ENCODE measurements around the gene RORC.
A peak's percentile ranks its signal among the peaks of the same experiment; 100 is the strongest.

Gene RORC

GRCh38 chr1:151851886-151852285 is 20.3 kb upstream of the RORC start:
- DNase-seq (ENCODE audit: low read depth, low spot score) = no peak
- no peak overlapping the region for H3K4me3 ChIP-seq (ENCODE audit: low read length)

- no peak overlapping the region for H3K4me3 ChIP-seq (ENCODE audit: low read length)
- no peak for DNase-seq (ENCODE audit: low read depth, low spot score)
Observed at GRCh38 chr1:151849871-151850270, 18.3 kb upstream of the RORC start.

- no peak overlapping the region for H3K4me3 ChIP-seq (ENCODE audit: low read length)
- no peak for DNase-seq (ENCODE audit: low read depth, low spot score)
Observed at GRCh38 chr1:151849126-151849525, 17.5 kb upstream of the RORC start.

- H3K4me3 ChIP-seq (ENCODE audit: low read length) = no peak overlapping the region
- no peak for DNase-seq (ENCODE audit: low read depth, low spot score)
Observed at GRCh38 chr1:151847867-151848596, 16.4 kb upstream of the RORC start.

GRCh38 chr1:151846686-151847237 is 15.2 kb upstream of the RORC start:
- no peak for DNase-seq (ENCODE audit: low read depth, low spot score)
- no peak overlapping the region for H3K4me3 ChIP-seq (ENCODE audit: low read length)

DNA sequence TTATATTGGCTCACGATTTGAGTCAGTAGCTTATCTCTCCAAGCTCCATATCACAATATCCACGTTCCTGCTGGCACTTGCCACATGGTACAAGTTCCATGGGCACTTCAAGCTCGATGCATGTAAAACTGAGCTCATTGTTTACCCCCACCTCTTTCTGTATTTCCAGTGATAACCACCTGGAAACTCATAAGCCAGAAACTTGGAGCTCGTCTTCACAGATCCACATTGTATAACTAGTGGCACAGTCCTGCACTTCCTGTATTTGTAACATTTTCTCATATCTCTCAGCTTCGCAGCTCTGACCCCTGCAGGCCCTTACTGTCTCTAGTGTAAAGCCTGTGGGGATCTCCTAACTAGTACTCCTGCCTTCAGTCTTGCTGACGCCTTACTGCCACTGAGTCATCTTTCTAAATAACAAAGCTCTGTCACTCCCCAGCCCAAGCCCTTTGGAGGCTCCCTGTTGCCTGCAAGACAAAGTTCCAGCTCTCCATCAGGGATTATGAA is 14.5 kb upstream of the RORC start:
- H3K4me3 ChIP-seq (ENCODE audit: low read length) = no peak overlapping the region
- no peak for DNase-seq (ENCODE audit: low read depth, low spot score)

DNA sequence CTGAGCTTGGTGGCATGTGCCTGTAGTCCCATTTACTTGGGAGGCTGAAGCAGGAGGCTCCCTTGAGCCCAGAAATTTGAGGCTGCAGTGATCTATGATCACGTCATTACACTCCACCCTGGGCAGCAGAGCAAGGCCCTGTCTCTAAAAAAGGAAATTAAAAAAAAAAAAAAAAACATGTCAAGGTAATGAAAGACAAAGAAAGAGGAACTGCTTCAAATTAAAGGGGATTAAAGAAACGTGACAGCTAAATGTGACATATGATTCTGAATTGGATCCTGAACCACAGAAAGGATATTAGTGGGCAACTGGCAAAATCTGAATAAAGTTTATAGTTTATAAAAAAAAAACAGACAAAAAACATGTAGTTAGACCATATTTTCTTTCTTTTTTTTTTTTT is 11.8 kb upstream of the RORC start:
- H3K4me3 ChIP-seq (ENCODE audit: low read length) = no peak overlapping the region
- no peak for DNase-seq (ENCODE audit: low read depth, low spot score)

DNA sequence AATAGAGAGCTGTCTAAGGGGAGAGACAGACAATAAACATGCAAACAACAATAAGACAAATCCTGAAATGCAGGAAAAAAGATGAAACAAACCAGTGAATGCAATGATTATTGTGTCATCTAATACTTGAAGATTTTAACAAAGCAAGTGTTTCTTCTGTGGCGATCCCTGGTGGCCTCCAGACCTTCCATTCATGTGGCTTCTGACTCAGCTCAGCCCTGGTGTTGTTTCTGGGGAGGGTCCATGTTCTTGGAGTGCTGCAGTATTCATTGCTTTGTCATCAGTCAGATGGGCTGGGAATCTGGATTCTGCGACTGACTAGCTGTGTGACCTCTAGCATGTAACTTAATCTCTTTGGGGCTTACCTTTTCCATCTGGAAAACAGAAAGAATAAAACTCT is 9.5 kb upstream of the RORC start:
- no peak overlapping the region for H3K4me3 ChIP-seq (ENCODE audit: low read length)
- no peak for DNase-seq (ENCODE audit: low read depth, low spot score)

- no peak for DNase-seq (ENCODE audit: low read depth, low spot score)
- peak overlapping the region; percentile 53; the same call in 1 of the 2 replicates for H3K4me3 ChIP-seq (ENCODE audit: low read length)
Observed at GRCh38 chr1:151840421-151840820, 8.8 kb upstream of the RORC start.

DNA sequence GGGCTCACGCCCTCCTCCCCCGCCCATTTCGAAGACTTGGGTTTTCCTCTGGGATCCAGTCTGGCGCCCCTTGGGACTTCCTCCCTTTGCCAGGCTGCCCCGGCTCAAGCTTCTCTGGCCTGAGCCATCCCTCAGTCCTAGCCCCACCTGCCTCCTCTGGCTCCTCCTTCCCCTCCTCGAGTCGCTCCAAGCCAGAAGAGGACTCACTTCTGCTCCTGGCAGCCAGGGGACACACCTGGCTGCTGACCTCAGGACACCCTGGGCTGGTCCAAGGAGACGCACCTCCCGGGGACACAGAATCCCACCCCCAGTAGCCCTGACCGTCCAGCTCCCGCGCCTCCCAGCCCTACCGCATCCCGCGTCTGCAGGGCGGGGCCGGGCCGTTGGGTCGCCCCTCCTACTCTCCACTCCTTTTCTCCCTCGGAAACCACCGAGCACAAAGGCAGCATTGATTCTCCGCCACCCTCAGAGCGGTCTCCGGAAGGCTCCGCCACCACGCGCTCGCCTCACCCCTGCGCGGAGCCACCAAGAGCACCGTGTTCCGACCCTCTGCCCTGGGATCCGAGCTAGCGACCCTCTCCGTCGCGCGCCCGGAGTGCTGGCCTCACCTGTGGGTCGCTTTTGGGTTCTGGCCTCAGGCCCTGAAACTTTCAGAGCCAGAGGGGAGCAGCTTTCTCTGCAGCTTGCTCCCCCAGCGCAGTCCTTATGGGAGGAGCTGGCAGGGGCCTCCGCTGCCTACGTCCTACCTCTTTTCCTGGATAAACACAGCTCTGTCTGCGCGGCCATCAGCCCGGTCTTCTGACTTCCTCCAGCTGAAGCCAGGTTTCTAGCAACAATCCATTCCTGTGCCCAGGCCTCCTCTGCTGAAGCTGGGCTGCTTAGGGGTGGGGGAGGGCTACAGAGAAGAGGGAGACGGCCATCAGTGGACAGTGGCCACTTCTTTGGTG is 8.1 kb upstream of the RORC start, which contains the start of gene C2CD4D:
Gene C2CD4D (minus strand): TSS at position 364 of the 947 bp plus-strand sequence. CDS start 831 bp downstream, outside the sequence.
- DNase-seq (ENCODE audit: low read depth, low spot score) = peak; percentile 84
- peak within 1 kb of the TSS; percentile 53 for H3K4me3 ChIP-seq (ENCODE audit: low read length)

- DNase-seq (ENCODE audit: low read depth, low spot score) = no peak
- peak overlapping the region; percentile 53 for H3K4me3 ChIP-seq (ENCODE audit: low read length)
Observed at GRCh38 chr1:151839082-151839412, 7.4 kb upstream of the RORC start.

DNA sequence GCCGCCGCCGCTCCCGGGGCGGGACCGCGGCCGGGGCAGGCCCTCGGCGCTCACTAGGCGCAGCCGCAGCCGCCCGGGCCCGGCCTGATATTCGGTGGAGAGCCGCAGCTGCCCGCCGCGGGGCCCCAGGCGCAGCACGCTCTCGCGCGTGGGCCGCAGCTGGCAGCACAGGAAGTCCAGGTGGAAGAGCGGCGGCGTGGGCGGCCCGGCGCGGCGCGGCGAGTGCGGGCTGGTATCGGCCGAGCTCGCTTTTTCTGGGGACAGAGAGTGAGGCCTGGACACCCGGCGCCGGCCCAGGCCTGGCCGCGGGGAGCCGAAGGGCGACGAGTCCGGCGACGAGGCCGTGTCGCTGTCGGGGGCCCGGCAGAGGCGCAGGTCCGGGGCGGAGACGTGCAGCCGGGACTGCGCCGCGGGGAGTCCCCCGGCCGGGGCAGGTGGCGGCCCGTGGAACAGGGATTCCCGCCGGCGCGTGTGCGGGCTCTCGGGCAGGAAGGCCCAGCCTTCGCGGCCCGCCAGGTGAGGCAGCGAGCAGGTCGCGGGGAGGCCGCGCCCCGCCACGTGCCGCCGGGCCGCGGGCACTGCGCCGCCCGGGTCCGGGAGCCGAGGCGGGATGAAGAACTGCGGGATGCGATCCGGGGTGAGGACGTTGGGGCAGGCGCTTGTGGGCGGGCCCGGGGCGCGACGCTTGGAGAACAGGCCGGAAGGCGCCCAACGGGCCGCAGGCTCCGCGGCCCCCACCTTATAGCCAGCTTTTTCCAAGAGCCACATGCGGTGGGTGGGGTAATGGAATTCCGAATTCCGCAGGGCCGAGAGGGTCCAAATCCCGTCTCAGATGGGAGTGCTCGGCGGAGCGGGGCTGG is 6.8 kb upstream of the RORC start:
- DNase-seq (ENCODE audit: low read depth, low spot score) = no peak
- H3K4me3 ChIP-seq (ENCODE audit: low read length) = no peak overlapping the region

DNA sequence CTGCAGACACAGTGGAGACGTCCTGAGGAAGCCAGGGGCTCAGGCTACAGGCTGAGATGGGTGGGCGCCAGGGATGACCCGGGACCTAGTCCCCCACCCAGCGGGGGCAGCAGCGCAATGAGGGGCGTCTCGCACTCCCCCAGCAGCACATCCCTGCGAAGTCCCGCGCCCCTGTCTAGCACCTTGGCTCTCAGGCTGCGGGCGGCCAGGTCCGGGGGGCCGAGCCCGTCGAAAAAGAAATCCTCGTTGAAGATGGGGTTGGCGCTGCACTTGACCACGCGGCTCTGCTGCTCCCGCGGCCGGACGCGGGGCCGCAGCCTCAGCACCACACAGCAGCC is 6.3 kb upstream of the RORC start:
- no peak overlapping the region for H3K4me3 ChIP-seq (ENCODE audit: low read length)
- DNase-seq (ENCODE audit: low read depth, low spot score) = no peak

- no peak for DNase-seq (ENCODE audit: low read depth, low spot score)
- no peak overlapping the region for H3K4me3 ChIP-seq (ENCODE audit: low read length)
Observed at GRCh38 chr1:151837197-151837596, 5.6 kb upstream of the RORC start.

DNA sequence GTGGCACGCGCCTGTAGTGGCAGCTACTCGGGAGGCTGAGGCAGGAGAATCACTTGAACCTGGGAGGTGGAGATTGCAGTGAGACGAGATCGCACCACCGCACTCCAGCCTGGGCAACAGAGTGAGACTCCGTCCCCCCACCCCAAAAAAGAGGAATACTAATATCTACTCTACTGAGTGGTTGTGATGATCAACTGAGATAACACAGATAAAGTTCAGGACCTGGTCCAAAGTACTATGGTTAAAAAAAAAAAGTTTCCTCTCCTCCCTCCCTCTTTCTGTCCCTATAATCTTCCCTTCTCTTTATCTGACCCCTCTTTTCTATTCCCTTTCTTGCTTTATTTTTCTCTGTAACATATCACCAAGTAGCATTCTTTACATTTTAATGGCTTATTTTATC is 4.0 kb upstream of the RORC start:
- H3K4me3 ChIP-seq (ENCODE audit: low read length) = no peak overlapping the region
- no peak for DNase-seq (ENCODE audit: low read depth, low spot score)

DNA sequence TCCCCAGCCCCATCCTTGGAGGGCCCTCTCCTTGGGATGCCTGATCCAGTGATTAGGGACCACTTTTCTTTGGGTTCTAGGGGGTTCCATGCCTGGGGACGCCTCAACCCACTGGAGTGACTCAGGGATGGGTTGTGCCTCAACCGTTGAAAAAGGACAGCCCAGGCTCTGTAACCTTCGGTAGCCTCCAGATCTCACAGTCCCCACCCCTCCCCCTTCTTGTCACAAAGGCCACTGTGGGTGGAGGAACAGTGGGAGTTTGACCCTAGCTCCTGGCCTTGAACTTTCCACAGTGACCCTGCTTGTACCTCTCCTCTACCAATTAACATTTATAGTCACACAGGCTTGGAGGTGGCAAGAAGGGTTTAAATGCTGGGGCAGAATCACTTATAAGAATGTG is 2.6 kb upstream of the RORC start:
- DNase-seq (ENCODE audit: low read depth, low spot score) = no peak
- no peak overlapping the region for H3K4me3 ChIP-seq (ENCODE audit: low read length)

- H3K4me3 ChIP-seq (ENCODE audit: low read length) = no peak overlapping the region
- DNase-seq (ENCODE audit: low read depth, low spot score) = no peak
Observed at GRCh38 chr1:151833172-151833900, 1.7 kb upstream of the RORC start.

- DNase-seq (ENCODE audit: low read depth, low spot score) = no peak
- H3K4me3 ChIP-seq (ENCODE audit: low read length) = no peak overlapping the region
Observed at GRCh38 chr1:151832318-151832980, 847 bp upstream of the RORC start.
